Sigmoid colon (tissue), 4 donors: Measurements from ENCODE around the gene GSTM5.
A peak's percentile ranks its signal among the peaks of the same experiment; 100 is the strongest.

Experiments used
- CTCF ChIP-seq, 4 experiments: fragments of 450-650 bp in 3 of 4; fragments of 200-600 bp in 1 of 4; IDR thresholded peaks; one replicate each; pipeline ENCODE4 v1.5.1; 2016 to 2019; ENCODE audit warnings: antibody characterized with exemption in 4 of 4, mild to moderate bottlenecking in 3 of 4, moderate library complexity in 2 of 4
- POLR2A ChIP-seq, 2 donors: fragments of 450-650 bp; IDR thresholded peaks; one replicate each; pipeline ENCODE4 v1.6.1; 2016; ENCODE audit warnings: antibody characterized with exemption in 2 of 2, mild to moderate bottlenecking in 2 of 2, moderate library complexity in 2 of 2
- POLR2AphosphoS5 ChIP-seq, 4 donors: sonication (generic); formaldehyde crosslinking; IDR thresholded peaks; one replicate each; pipeline ENCODE4 v1.6.1; 2017; ENCODE audit warnings: antibody characterized with exemption in 4 of 4

- TF ChIP-seq CTCF (IDR thresholded peaks at IDR 0.05) (no peak), POLR2AphosphoS5 (IDR thresholded peaks at IDR 0.05) (peak; percentile 47 to 87 (median 58)), POLR2A (IDR thresholded peaks at IDR 0.05) (no peak)
Measured at GRCh38 chr1:109667452-109668122, 44.5 kb upstream of the GSTM5 start, which contains the start of gene GSTM2.
